ENCODE measurements around the gene TRMT1.

Gene TRMT1

GRCh38 chr19:13070425-13071140 is 46.0 kb downstream of the TRMT1 start:
- no peak for DNase-seq (ENCODE audit: low read depth)

GRCh38 chr19:13069415-13070359 is 46.9 kb downstream of the TRMT1 start:
- no peak for DNase-seq (ENCODE audit: low read depth)

GRCh38 chr19:13068085-13068846 is 48.3 kb downstream of the TRMT1 start:
- DNase-seq (ENCODE audit: low read depth): no peak

- DNase-seq (ENCODE audit: low read depth): no peak
These were observed 49.4 kb downstream of the TRMT1 start for GRCh38 chr19:13066933-13067807.

GRCh38 chr19:13066226-13066625 is 50.3 kb downstream of the TRMT1 start:
- no peak for DNase-seq (ENCODE audit: low read depth)

- no peak for DNase-seq (ENCODE audit: low read depth)
These were observed 52.4 kb downstream of the TRMT1 start for GRCh38 chr19:13064092-13064489.

GRCh38 chr19:13063461-13064091 is 53.0 kb downstream of the TRMT1 start:
- DNase-seq (ENCODE audit: low read depth): no peak

GRCh38 chr19:13062317-13062716 is 54.2 kb downstream of the TRMT1 start:
- DNase-seq (ENCODE audit: low read depth): no peak

- DNase-seq (ENCODE audit: low read depth): peak; percentile 59
These were observed 55.3 kb downstream of the TRMT1 start for GRCh38 chr19:13060964-13061927.

GRCh38 chr19:13060233-13060963 is 56.1 kb downstream of the TRMT1 start:
- no peak for DNase-seq (ENCODE audit: low read depth)

GRCh38 chr19:13058951-13059660 is 57.4 kb downstream of the TRMT1 start:
- no peak for DNase-seq (ENCODE audit: low read depth)

- DNase-seq (ENCODE audit: low read depth): no peak
These were observed 58.8 kb downstream of the TRMT1 start for GRCh38 chr19:13057744-13058143.

- no peak for DNase-seq (ENCODE audit: low read depth)
These were observed 59.4 kb downstream of the TRMT1 start for GRCh38 chr19:13057147-13057572.

GRCh38 chr19:13056052-13056660 is 60.4 kb downstream of the TRMT1 start:
- no peak for DNase-seq (ENCODE audit: low read depth)

GRCh38 chr19:13055213-13056051 is 61.1 kb downstream of the TRMT1 start:
- no peak for DNase-seq (ENCODE audit: low read depth)

Measured in stimulated activated CD8-positive, alpha-beta memory T cell treated with anti-CD3 and anti-CD28 coated beads, Interleukin-15, amount 100 ng/mL, for 24 hours (primary cell).